HG02759 (cell line): ENCODE measurements around the gene LRCH1.
"Not testable (repeated sequence)": the region's sequence is repeated elsewhere in the genome, so short reads cannot be mapped to it uniquely, and the experiment has no call there.

Source experiments
- ATAC-seq: cut with Tn5 transposase; IDR thresholded peaks from one replicate; pipeline ENCODE4 v1.9.1; 2021; ENCODE audit warnings: mild to moderate bottlenecking, moderate library complexity; ENCODE audit not compliant: unreplicated experiment

LRCH1 gene

GRCh38 chr13:46745706-46746105 lies 192.7 kb downstream of the LRCH1 start:
- ATAC-seq: no peak

- no peak for ATAC-seq
Observed at GRCh38 chr13:46747031-46747820, 194.3 kb downstream of the LRCH1 start.

- ATAC-seq: no peak
Observed at GRCh38 chr13:46748300-46748699, 195.3 kb downstream of the LRCH1 start.

- ATAC-seq: no peak
Observed at GRCh38 chr13:46749951-46750350, 197.0 kb downstream of the LRCH1 start.

DNA sequence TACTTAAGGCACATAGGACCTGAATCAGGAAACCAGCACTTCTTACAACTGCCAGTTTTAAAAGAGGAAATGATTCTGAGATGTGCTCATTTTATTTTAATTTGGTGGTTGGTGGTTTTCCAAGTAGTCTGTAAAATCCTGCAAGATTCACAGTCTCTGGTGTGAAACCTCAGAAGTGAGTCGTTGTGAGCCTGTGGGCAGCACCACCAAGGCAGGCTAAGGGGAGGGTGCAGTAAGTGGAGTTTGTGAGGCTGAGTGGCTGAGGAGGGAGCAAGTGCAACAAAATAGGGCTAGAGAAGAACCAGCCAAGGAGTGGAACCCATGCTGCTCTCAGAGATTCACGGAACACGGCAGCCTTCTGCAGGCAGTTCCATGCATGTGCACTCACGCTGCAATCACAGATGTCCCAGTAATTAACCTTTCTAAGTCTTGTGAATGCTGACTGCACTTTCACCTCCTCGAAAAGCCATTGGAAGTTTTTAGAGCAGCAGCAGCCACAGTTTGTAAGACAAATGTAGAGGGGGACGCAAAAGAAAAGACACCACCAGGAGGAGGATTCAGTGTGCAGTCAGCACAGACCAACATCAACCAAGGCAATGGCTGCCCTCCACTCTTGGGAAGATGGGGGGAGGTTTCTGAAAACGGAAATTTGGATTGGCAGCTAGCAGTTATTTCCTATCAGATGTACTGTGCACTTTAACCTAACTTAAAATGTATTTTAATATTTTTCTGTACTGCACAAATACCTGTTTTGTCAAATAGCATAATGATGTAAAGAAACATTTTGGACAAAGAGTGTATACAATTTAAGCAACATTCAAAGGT lies 199.1 kb downstream of the LRCH1 start:
- peak; percentile 92 for ATAC-seq

DNA sequence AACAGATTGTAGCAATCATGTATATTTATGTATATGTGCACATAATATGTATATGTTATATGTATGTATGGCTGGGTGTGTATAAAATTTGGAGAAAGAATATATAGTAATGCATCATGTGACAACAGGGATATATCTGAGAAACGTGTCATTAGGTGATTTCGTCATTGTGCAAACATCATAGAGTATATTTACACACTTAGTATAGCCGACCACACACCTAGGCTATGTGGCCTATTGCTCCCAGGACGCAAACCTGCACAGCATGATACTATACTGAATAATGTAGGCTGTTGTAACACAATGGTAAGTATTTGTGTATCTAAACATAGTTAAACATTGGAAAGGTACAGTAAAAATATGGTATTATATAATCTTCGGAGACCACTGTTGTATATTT lies 200.2 kb downstream of the LRCH1 start:
- ATAC-seq: no peak

DNA sequence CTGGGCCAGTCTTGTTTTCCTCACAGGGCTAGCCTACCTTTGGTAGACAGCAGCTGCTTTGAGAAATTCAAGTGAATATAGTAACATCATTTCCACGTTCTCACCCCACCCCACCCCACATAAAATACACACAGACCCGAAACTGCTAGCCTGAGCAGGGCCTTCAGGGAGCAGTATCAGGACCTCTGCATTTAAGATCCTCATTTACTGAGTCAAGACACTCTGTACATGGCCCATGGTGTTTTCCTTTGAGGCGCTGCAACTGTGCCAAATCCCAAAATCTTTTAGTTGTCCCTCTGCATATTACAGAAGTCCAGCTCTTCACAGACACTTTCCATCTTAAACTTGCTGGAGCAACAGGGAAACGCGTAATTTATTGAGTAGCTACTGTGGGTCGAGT lies 200.9 kb downstream of the LRCH1 start:
- no peak for ATAC-seq

- no peak for ATAC-seq
Observed at GRCh38 chr13:46754812-46755211, 201.8 kb downstream of the LRCH1 start.

DNA sequence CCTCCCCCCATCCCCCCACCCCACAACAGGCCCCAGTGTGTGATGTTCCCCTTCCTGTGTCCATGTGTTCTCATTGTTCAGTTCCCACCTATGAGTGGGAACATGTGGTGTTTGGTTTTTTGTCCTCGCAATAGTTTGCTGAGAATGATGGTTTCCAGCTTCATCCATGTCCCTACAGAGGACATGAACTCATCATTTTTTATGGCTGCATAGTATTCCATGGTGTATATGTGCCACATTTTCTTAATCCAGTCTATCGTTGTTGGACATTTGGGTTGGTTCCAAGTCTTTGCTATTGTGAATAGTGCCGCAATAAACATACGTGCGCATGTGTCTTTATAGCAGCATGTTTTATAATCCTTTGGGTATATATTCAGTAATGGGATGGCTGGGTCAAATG lies 202.5 kb downstream of the LRCH1 start:
- not testable (repeated sequence) for ATAC-seq

DNA sequence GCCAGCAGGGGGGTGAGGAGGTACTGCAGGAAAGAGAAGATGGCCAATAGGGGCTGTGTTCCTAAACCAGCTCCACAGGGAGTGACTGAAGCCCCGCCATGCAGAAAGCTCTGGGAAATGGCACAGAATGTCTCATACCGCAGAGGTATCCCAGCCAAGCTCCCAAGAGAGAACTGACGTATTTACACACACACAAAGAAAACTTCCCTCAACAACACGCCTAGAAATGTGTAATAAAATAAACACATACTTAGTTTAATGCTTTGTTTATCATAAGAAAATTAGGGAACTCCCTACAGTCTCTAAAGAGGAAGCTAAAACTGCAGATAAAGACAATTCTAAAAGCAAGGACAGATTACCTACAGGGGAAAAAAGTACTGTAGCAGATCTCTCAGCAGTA lies 204.0 kb downstream of the LRCH1 start:
- ATAC-seq: no peak

- no peak for ATAC-seq
Observed at GRCh38 chr13:46757640-46758039, 204.7 kb downstream of the LRCH1 start.

DNA sequence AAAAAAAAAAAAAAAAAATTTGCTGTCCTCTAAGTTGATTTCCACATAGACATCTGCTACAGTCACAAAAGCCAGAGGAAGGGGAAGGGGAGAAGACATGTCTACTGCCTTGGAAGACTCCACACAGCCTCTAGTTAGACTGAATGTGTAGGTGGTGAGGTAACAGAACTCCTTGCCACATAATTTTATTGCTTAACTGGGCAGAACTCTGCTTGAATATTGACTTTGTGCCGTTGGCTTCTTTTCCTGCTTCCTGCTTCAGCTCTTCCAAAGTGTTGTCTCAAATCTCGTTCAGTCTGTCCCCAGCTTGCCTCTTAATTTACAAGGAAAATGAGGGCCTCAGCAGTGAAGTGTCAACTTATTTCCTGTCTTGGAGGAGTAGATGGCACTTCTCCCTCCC lies 206.9 kb downstream of the LRCH1 start:
- no peak for ATAC-seq

GRCh38 chr13:46761174-46761573 lies 208.2 kb downstream of the LRCH1 start:
- no peak for ATAC-seq

DNA sequence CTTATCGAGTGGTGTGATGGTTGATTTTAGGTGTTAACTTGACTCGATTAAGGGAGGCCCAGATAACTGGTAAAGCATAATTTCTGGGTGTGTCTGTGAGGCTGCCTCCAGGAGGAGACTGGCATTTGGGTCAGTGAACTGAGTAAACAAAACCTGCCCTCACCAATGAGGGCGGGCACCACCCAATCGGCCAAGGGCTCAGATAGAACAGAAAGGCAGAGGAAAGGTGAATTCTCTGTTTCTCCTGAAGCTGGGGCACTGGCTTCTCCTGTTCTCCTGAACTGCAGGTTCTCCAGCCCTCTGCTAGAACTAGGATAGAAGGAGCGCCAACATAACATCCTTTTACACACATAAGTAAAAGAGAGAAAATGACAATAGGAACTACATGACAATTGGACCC lies 208.9 kb downstream of the LRCH1 start:
- no peak for ATAC-seq

- not testable (repeated sequence) for ATAC-seq
Observed at GRCh38 chr13:46769925-46770324, 217.0 kb downstream of the LRCH1 start.

GRCh38 chr13:46771693-46772092 lies 218.7 kb downstream of the LRCH1 start:
- no peak for ATAC-seq

- ATAC-seq: no peak
Observed at GRCh38 chr13:46773541-46773940, 220.6 kb downstream of the LRCH1 start.

DNA sequence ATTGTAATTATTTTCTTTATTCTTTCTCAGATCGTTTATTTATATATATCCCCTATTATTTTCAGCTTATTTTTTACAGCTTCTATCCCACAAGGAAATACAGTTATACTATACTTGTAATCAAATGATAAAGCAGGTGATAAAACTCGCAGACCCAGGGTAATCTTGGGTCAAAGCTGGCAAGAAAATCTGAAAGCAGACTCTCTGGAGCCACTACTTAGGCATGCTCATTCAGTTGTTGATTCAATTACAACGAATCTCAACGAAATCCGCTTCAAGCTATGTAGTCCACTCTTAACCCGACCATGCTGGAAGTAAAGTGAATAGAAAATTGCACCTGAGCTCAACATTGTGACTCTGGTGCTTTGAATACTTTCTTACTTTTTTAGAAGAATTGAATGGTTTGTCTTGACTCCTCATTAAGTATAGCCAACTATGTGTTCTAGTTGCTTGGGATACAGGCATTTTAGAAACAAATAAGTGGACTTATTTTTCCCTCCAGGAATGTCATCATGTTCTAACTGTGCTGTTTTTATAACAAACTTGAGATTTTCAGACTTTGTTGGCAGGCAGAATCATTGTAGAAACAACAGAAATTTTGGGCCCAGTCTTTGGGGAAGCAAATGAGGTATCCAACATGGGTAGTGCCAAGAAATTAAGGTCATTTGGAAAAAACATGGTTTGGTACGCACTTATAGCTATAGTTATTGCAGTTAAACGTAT lies 222.6 kb downstream of the LRCH1 start:
- no peak for ATAC-seq

DNA sequence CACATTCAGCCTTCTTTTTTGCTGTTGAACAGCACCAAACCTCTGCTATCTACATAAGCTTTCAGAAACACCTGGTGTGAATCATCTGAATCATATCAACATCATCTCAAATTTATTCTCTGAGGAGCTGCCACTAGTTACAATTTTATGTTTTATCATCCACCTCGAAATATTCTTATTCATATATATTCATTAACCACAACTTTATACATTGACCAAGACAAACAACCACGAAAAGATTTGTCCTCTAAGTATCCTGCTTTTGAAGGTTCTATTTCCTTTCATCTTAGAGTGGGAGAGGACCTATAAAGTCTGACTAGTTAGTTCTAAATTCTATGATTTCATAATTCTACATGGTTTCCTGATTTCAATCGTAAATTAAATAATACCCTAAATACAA lies 225.1 kb downstream of the LRCH1 start:
- ATAC-seq: no peak

DNA sequence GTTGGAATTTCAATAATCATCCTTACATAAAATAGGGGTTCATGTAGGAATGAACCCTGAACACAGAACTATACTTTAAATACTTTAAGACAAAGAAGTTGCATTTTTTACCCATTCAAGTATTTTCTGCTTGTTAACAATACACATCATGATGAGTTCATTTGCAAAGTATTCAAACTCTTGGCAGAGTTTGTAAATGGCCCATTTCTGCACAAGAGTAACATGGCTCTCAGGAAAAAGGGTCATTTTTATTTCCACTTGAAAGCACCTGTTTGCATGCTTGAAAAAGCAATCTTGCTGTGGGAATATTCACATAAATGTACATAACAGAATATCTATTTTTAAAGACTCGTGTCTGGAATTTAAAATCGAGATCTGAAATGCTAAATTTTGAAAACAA lies 225.9 kb downstream of the LRCH1 start:
- ATAC-seq: no peak

GRCh38 chr13:46782066-46782465 lies 229.1 kb downstream of the LRCH1 start:
- ATAC-seq: no peak

DNA sequence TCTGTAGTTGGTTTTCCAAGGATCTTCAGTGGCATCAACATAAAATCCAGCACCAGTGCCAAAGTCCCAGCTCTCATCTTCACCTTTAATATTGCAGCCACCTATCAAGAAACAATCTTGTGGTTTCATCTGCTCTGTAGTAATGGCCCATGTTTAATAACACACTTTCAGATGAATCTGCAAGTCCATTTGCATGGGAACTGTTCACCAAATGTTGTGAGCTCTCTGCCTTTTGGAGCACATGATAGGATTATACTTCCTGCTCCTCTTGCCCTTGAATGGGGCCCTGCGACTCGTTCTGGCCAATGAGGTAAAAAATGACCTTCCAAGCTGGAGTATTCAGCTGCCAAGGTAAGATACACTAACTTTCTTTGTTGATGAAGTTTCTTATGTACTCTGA lies 229.7 kb downstream of the LRCH1 start:
- ATAC-seq: no peak
